T-helper 1 cell (primary cell): Measurements from ENCODE around the gene PLCH1.

Experiments
- DNase-seq, 5 donors: peaks; one replicate each; pipeline ENCODE4 v3.0.0-alpha.2; 2012 to 2020

Gene PLCH1

DNA sequence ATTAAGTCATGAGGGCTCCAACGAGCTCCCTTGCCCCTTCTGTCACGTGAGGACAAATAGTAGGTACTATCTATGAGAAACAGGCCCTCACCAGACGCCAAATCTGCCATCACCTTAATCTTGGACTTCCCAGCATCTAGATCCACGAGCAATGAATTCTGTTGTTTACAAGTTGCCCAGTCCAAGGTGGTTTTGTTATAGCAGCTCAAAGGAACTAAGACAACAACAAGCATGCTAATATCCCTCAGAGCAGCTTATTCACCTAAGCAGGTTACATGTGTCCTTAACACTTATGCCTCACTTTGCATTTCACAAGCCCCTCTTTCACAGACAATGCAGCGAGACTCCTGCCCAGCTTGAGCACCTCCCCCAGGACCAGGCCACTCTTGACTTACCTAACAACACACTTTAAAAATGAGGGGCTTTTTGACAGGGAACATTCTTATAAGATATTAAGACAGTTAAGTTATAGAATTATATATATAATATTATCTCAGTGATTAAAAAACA is 219.5 kb downstream of the PLCH1 start:
- DNase-seq: no peak

DNA sequence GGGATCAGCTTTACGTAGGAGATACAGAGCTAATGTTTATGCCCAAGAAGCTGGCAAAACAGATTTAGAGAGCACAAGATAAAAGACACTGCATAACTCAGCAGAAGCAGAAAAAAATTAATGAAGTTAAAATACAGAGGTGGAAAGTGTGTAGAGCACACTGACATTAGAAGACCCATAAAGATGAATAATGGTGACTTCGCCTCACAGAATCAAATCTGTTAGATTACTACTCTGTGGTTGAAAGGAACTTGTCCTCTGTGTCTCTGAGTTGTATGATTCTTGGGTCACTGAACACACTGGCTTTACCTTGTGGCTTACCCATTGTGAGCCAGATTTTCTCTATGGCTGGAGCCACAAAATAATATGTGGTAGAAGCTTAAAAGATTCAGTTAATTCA is 224.4 kb downstream of the PLCH1 start:
- DNase-seq: no peak

DNA sequence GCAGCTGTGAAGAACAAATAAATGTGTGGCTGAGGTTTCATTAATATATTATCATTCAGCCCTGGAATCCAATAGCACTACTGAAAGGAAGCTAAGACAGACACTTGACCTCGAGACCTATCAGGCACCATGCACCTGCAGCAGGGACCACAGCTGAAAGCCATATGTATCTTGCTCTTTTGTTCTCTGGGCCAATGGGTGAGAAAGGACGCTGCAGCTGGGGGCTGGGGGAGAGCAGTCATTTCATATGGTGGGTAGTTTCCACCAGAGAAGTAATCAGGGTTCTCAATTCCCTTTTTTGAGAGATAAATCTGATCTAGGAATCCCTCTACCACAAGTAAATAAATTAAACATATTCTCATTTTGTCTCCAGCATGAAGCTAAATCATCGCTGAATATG is 225.8 kb downstream of the PLCH1 start:
- DNase-seq: no peak

- no peak for DNase-seq
These were observed 227.0 kb downstream of the PLCH1 start for GRCh38 chr3:155517903-155518302.

- DNase-seq: no peak
These were observed 228.4 kb downstream of the PLCH1 start for GRCh38 chr3:155516439-155516838.

- no peak for DNase-seq
These were observed 232.0 kb downstream of the PLCH1 start for GRCh38 chr3:155512867-155513261.

GRCh38 chr3:155512175-155512866 is 232.6 kb downstream of the PLCH1 start:
- DNase-seq: no peak

- DNase-seq: no peak
These were observed 240.2 kb downstream of the PLCH1 start for GRCh38 chr3:155504682-155505081.

GRCh38 chr3:155502630-155503029 is 242.2 kb downstream of the PLCH1 start:
- no peak for DNase-seq

DNA sequence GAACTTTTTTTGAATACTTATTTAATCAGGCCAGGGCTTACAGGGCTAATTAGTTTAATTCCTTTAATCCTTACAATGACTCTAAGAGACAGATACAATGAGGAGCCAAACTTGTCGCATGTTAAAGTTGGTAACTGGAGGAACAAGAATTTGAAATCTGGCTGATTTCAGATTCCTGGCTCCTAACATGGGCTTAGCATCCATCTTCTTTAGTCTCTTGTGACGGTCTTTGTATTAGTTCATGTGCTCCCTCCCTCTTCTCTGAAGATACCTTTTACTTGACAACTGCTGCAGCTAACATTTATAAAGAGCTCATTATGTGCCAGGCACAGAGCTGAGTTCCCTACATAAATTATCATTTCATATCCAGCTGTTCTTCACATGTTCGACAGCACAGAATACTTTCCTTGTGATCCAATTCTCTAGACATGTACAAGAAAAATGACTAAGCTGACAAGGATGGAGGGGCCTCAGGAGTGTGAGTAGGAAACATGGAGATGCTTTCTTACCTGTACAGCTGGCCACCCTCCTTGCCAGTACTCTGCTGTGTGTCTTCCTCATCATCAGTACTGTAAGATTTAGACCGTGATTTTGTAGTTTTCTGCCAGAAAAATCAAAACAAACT is 244.6 kb downstream of the PLCH1 start:
- DNase-seq: no peak

DNA sequence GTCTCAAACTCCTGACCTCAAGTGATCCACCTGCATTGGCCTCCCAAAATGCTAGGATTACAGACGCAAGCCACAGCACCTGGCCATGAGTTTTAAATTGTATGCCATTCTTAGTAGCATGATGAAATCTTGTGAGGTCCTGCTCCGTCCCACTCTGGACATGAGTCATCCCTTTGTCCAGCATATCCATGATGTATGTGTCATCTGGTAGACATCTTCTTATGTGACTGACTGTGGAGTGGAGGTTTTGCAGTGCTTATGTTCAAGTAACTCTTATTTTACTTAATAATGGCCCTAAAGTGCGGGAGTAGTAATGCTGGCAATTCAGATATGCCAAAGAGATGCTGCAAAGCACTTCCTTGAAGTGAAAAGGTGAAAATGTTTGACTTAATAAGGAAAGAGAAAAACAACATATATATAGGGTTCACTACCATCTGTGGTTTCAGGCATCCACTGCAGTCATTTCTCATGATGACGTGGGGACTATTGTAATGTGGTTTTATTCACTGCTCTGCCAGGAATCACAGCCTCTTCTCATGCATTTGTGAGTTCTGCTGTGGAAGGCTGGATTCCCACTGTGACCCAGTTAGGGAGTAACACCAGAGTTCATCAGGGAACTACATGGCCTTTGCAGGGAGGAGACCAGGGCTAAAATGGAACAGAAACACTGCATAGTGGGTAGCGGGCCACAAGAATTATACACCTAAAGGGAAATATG is 246.8 kb downstream of the PLCH1 start:
- DNase-seq: no peak

DNA sequence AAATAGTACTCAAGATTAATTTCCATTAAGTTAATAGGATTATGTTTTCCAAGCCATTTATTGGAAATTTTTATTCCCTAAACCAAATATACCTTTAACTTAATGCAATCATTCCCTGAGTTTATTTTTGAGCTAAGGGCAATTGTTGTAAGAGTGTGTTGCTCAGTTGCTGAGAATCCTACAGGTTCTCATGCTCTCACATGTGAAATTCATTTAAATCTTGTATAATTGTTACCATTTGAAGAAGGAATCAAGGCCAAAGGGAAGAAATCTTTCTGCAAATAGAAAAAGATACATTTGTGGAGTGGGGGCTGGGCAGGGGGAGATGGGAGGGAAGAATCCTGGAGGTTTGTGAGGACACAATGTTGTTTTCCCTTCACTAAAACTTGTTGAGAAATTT is 248.7 kb downstream of the PLCH1 start:
- no peak for DNase-seq

DNA sequence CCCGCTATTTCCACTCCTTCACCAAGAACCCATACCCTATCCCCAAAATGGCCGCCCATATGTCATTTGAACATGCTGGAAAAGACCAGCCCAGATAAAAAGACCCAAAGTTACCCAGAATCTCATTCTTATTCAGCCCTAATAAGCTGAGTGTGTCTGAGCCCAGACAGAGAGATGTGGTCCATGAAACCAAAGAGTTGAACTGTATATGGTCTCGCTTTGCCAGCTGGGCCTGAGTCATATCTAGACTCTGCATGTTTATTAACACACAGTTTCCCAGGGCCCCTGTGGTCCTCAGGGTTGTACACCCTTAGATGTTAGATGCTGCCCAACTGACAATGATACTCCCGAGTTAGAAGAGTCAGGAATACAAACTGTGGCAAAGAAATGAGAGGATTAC is 249.5 kb downstream of the PLCH1 start:
- no peak for DNase-seq

DNA sequence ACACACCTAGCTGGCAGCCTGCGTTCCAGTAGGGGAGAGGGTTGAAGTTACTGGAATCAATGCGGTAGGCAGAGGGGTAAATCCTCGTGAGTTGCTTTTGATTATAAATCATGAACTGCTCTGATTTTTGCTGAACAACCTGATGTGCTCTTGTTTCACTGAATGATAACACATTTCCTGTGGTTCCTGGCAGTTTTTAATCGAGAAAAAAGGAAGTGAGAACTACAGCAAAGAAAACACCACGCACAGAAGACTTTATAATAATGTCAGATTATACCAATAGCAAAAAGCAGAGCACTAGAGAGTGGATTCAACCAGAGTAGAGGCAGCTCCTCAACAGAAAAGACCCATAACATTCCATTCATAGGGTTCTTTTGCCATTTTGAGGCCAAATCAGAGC is 250.5 kb downstream of the PLCH1 start:
- no peak for DNase-seq

- no peak for DNase-seq
These were observed 252.0 kb downstream of the PLCH1 start for GRCh38 chr3:155492841-155493240.

- no peak for DNase-seq
These were observed 253.2 kb downstream of the PLCH1 start for GRCh38 chr3:155491696-155492095.

DNA sequence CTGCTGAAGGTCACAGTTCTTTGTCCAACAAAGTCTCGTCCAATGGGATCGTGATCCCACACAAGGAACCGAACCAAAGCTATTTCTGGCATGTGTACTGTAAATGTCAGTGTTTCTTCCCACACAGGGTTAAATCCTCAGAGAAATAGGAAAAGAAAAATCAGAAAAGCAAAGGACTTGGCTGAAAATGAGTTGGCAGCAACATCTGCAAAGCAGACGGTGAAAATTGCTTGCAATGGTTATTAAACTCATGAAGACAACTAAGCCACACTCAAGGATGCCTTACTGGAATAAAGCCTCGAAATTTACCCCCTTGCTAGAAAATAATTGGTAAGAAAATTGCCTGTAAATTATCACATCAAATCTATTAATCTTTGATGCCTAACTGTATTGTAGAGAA is 256.2 kb downstream of the PLCH1 start:
- no peak for DNase-seq

GRCh38 chr3:155485897-155486296 is 259.0 kb downstream of the PLCH1 start:
- DNase-seq: no peak

- DNase-seq: no peak
These were observed 263.3 kb downstream of the PLCH1 start for GRCh38 chr3:155481591-155481990.

GRCh38 chr3:155481089-155481488 is 263.8 kb downstream of the PLCH1 start:
- DNase-seq: no peak

DNA sequence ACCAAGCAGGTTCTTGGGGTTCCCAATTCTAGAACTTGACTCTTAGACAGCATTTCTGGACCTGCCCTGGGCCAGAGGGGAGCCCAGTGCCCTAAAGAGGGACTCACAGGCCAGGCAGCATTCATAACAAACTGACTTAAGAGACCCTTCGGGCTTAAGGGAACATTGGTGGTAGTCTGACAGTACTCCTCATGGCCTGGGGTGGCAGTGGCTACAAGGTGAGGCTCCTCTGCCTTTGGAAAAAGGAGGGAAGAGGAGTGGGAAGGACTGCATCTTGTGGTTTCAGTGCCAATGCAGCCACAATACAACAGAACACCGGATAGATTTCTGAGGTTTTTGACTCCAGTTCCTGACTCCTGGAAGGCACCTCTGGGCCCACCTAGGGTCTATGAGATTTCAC is 279.2 kb downstream of the PLCH1 start:
- no peak for DNase-seq

DNA sequence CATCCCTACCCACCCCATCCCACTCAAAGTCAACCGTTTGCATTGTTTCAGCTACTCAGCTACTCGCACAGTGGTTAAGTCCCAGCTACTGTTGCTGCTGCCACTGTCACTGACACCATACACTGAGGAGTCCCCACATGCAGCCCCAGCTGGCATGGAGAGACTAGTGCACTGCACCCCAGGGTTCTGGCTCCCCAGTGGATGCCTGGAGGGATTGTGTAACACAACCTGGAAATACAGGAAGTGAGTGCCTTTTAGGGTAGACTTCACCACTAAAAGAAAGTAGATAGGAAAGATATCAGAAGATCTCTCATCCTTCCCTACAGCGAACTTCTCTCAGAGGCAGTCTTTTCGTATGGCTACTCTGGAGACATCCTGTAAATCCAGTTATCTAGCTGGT is 282.2 kb downstream of the PLCH1 start:
- no peak for DNase-seq

- DNase-seq: no peak
These were observed 287.3 kb downstream of the PLCH1 start for GRCh38 chr3:155457591-155457990.

DNA sequence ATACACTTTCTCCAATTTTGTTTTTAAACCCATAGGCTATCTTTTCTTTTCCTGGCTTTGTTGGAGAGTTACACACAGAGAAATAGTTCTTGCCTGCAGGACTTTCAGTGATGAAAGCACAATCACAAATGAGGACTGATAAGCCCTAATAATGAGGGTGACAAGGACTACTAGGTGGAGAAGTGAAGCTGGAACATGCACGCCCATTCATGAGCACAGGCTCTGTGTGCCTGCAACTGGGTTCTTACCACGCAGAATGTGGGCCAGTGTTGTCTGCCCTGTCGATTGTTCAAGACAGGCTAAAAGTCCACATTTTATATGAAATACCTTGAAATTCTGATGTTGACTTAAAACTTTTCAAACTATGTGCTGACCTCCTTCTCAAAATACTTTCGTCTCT is 289.1 kb downstream of the PLCH1 start:
- DNase-seq: no peak
